ENCODE measurements around the gene TTLL8.
"Not testable (repeated sequence)": the region's sequence is repeated elsewhere in the genome, so short reads cannot be mapped to it uniquely, and the experiment has no call there.

TTLL8 gene

GRCh38 chr22:50000587-50001387, 57.3 kb downstream of the TTLL8 start:
- DNase-seq (ENCODE audit: low read depth) = no peak

DNA sequence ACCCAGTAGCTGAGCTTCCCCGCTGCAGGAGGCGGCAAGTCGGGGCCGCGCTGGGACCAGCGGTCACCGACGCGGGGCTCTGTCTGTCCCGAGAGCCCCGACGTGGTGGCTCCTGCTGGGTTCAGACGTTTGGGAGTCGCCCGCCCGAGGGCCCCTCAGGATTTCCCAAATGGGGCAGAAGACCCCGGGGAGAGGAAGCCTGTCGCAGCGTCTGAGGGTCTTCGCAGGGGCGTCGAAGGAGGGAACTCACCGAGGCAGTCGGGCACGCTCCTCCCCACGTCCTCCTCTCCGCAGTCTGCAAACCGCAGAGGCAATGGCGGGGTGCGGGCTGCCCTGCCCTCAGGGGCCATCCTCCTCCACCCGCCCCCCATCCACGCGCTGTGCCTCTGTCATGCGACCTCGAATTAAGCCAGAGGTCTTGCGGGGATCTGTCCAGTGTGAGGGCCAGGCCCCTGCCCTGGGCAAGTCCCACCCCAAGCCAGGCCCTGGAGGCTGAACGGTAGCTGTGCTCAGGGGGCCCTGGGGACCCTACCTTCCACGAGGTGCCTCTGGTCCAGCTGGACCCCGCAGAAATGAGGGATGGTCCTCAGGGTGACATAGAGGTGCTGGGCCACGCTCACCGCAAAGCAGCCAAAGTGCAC, 58.0 kb downstream of the TTLL8 start:
- no peak for DNase-seq (ENCODE audit: low read depth)

DNA sequence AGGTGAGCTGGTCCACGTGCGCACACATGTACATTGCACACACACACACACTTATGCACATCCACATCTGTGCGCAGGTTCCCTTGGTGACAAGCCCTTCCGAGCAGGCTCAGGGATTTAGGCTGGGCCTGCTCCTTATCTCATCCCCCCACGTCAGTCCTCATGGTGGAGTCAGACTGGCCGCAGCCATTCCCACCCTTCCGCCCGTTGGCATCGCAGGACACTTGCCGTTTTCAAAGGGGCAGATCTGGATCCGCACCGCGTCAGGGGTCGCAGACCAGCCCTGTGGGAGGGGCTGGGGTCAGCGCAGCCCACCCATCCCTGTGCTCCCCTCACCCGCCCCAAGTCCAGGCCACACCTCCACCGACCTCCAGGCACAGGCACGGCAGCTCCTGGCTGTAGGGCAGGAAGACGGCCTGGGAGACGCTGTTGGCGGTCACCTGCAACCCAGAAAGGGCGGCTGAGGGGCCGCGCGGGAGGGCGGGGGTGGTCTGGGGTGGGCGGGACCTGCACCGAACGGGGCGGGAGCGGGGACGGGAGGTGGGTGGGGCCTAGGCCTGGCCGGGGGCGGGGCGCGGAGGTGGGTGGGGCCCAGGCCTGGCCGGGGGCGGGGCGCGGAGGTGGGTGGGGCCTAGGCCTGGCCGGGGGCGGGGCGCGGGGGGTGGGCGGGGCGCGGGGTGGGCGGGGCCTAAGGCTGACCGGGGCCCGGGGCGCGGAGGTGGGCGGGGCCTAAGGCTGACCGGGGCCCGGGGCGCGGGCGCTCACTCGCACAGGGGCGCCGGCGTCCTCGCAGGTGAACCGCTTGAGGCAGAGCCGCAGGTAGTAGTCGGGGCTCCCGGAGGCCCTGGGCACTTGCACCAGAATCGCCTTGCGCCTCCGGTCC, 58.8 kb downstream of the TTLL8 start:
- DNase-seq (ENCODE audit: low read depth) = no peak

DNA sequence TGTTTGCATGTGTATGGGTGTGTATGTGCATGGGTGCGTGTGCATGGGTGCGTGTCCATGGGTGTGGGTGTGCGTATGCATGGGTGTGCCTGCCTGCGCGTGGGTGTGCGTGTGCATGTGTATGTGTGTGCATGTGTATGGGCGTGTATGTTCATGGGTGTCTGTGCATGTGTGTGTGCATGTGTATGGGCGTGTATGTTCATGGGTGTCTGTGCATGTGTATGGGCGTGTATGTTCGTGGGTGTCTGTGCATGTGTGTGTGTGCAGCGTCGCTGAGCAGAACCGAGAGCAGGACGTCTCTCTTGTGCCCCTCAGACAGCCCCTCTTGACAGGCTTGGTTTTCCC, 59.4 kb downstream of the TTLL8 start:
- no peak for DNase-seq (ENCODE audit: low read depth)

DNA sequence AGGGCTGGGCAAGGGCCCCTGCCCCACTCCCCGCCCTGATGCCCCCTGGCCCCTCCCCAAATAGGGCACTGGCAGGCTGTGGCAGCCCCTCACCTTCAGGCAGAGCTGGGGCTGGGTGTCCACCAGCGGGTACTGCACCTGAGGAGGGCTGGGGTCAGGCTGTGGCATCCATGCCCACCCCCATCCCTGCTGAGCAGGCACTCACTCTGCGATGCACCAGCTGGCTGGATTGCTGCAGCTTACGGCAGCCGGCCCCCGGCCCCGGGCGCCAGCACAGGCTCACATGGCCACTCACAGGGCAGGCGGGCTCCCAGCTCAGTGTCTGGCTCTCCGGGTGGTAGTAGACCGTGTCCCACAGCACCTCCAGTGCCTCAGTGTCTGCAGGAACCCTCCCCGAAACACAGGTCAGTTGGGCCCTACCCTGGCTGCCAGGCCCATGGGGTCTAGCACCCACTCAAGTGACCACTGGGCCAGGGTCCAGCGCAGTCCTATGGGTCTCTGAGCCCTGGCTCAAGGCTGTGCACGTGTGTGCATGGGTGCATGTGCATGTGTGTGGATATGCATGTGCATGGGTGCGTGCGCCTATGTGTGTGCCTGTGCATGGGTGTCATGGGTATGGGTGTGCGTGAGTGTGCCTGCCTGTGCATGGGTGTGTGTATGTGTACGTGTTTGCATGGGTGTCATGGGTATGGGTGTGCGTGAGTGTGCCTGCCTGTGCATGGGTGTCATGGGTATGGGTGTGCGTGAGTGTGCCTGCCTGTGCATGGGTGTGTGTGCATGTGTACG, 60.0 kb downstream of the TTLL8 start:
- DNase-seq (ENCODE audit: low read depth) = no peak

DNA sequence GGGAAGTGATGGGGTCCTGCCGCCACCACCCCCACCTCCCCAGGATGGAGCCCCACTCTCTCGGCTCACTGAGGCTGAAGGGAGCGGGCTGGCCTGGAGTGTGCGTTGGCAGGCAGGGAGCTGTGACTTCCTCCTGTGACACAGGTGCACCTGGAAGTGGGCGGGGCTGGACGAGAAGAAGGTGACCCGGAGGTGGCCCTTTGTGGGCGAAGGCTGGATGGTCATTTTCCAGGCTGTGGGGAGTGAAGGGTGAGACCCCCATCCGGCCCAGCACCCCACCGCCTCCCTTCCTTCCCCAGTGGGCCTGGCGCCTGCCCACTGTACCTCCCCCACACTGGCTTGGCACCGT, 60.9 kb downstream of the TTLL8 start:
- DNase-seq (ENCODE audit: low read depth) = no peak

GRCh38 chr22:49996518-49997250, 61.4 kb downstream of the TTLL8 start:
- no peak for DNase-seq (ENCODE audit: low read depth)

DNA sequence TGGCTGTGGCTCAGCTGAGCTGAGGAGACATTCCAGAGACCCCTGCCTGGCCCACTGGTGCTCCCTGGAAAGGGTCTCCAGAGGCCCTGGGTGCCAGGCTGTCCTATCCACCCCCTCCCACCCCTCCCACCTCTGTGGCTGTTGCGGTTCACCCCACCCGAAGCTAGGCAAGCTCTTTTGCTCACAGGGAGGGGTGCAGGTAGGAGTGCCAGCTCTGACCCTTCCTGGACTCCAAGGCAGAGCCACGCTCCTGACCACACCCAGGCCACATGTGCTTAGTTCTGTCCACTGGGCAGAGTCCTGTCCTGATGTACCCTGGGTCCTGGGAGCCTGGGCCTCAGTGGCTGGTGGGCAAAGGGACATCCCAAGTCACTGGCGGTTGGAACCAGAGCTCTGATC, 62.0 kb downstream of the TTLL8 start:
- no peak for DNase-seq (ENCODE audit: low read depth)

- no peak for DNase-seq (ENCODE audit: low read depth)
Measured at GRCh38 chr22:49995361-49996118, 62.6 kb downstream of the TTLL8 start.

DNA sequence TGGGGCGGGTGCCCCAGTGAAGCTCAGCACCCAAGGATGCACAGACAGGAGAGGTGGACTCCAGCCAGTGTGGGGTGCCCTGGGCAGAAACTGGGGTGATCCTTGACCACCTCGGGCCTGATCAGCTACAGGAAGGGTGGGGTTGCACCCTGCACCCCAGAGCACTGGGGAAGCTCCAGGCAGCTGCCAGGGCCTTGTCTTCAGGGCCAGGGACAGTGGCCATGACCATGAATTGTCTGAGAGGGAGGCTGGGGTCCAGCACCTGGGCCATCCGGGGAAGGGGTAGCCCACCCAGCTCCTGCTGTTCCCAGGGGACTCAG, 63.1 kb downstream of the TTLL8 start:
- DNase-seq (ENCODE audit: low read depth) = no peak

GRCh38 chr22:49994361-49995040, 63.6 kb downstream of the TTLL8 start:
- DNase-seq (ENCODE audit: low read depth) = no peak

- no peak for DNase-seq (ENCODE audit: low read depth)
Measured at GRCh38 chr22:49993649-49994360, 64.3 kb downstream of the TTLL8 start.

- DNase-seq (ENCODE audit: low read depth) = peak; percentile 40
Measured at GRCh38 chr22:49992921-49993648, 65.0 kb downstream of the TTLL8 start.

DNA sequence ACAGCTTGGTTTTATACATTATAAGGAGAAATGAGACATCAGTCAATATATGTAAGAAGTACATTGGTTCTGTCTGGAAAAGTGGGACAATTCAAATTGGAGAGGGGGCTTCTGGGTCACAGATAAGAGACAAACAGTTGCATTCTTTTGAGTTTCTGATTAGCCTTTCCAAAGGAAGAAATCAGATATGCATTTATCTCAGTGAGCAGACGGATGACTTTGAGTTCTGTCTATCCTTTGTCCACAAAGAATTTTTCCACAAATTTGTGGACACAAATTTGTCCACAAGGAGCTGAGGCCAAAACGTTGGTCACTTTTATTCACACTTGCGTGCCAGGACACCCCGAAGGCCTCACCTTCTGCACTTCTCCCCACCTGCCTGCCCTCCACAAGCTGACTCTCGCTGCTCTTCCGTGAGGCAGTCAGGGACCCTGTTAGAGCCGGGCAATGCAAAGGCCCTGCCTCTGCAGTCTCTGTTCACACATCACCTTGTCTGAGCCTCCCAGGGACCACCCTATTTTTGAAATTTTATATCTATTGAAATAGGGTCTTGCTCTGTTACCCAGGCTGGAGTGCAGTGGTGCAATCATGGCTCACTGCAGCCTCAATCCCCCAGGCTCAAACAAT, 66.1 kb downstream of the TTLL8 start:
- no peak for DNase-seq (ENCODE audit: low read depth)

GRCh38 chr22:49991167-49991566, 66.9 kb downstream of the TTLL8 start:
- no peak for DNase-seq (ENCODE audit: low read depth)

- DNase-seq (ENCODE audit: low read depth) = not testable (repeated sequence)
Measured at GRCh38 chr22:49989826-49990225, 68.3 kb downstream of the TTLL8 start.

DNA sequence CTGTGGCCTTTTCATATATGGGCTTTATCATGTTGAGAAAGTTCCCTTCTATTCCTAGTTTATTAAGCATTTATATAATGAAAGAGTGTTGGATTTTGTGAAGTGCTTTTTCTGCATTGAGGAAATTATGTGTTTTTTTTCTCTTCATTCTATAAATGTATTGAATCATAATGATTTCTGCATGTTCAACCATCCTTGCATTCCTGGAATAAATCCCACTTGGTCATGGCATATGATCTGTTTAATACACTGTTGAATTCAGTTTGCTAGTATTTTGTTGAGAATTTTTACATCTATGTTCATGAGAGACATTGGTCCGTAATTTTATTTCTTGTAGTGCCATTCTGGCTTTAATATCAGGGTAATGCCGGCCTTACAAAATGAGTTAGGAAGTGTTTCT, 71.8 kb downstream of the TTLL8 start:
- DNase-seq (ENCODE audit: low read depth) = no peak

Measured in stimulated activated CD8-positive, alpha-beta memory T cell treated with anti-CD3 and anti-CD28 coated beads, Interleukin-15, amount 100 ng/mL, for 1 hour (primary cell).